Ishikawa (cell line): ENCODE measurements around the gene CFAP221.

Source experiments
- CEBPB ChIP-seq: IDR thresholded peaks from 2 replicates; pipeline ENCODE4 v1.6.1; 2012
- EGR1 ChIP-seq: IDR thresholded peaks from 2 replicates; pipeline ENCODE4 v1.6.1; 2012
- EP300 ChIP-seq: IDR thresholded peaks from 2 replicates; pipeline ENCODE4 v1.6.1; 2012; ENCODE audit warnings: borderline replicate concordance
- FOXM1 ChIP-seq: IDR thresholded peaks from 2 replicates; pipeline ENCODE4 v1.6.1; 2012; ENCODE audit warnings: low read depth, borderline replicate concordance
- NFIC ChIP-seq: IDR thresholded peaks from 2 replicates; pipeline ENCODE4 v1.6.1; 2012
- RAD21 ChIP-seq: IDR thresholded peaks from 2 replicates; pipeline ENCODE4 v1.6.1; 2012; ENCODE audit warnings: low read depth
- TAF1 ChIP-seq: IDR thresholded peaks from 2 replicates; pipeline ENCODE4 v1.6.1; 2012; ENCODE audit warnings: low read depth, mild to moderate bottlenecking
- TEAD4 ChIP-seq: IDR thresholded peaks from 2 replicates; pipeline ENCODE4 v1.6.1; 2012
- ZBTB7A ChIP-seq: IDR thresholded peaks from 2 replicates; pipeline ENCODE4 v1.6.1; 2012; ENCODE audit warnings: low read depth
- TF ChIP-seq, protein P1 (sequence below): IDR thresholded peaks from 2 replicates; pipeline ENCODE4 v1.6.1; 2012
- TF ChIP-seq, protein P2 (sequence below): IDR thresholded peaks from 2 replicates; pipeline ENCODE4 v1.6.1; 2012; ENCODE audit warnings: low read depth, mild to moderate bottlenecking
- TF ChIP-seq, protein P3 (sequence below): IDR thresholded peaks from 2 replicates; pipeline ENCODE4 v1.6.1; 2012

DNA sequence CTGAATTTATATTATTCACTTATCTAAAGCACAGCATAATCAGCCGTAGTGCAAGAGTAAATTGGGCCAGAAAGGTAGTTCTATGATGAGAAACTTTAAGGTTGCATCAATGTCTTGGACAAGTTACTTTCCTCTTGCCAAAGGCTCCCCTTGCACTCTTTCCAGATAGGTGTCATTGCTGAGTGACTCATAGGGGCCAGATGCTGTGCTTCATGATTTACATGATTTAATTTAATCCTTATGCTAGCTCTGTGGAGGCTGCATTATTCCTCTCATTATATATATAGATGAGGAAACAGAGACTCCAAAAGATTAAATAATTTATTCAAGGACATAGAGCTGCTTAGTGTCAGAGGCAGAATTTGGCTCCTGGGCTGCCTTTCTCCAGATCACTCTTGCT, 5.0 kb downstream of the CFAP221 start:
- no peak for TF ChIP-seq EP300
- no peak for TF ChIP-seq ZBTB7A
- no peak for TF ChIP-seq RAD21
- TF ChIP-seq CEBPB, result no peak
- TF ChIP-seq TEAD4, result no peak
- TF ChIP-seq, protein P1, sequence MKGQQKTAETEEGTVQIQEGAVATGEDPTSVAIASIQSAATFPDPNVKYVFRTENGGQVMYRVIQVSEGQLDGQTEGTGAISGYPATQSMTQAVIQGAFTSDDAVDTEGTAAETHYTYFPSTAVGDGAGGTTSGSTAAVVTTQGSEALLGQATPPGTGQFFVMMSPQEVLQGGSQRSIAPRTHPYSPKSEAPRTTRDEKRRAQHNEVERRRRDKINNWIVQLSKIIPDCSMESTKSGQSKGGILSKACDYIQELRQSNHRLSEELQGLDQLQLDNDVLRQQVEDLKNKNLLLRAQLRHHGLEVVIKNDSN, result no peak
- TF ChIP-seq, protein P2, sequence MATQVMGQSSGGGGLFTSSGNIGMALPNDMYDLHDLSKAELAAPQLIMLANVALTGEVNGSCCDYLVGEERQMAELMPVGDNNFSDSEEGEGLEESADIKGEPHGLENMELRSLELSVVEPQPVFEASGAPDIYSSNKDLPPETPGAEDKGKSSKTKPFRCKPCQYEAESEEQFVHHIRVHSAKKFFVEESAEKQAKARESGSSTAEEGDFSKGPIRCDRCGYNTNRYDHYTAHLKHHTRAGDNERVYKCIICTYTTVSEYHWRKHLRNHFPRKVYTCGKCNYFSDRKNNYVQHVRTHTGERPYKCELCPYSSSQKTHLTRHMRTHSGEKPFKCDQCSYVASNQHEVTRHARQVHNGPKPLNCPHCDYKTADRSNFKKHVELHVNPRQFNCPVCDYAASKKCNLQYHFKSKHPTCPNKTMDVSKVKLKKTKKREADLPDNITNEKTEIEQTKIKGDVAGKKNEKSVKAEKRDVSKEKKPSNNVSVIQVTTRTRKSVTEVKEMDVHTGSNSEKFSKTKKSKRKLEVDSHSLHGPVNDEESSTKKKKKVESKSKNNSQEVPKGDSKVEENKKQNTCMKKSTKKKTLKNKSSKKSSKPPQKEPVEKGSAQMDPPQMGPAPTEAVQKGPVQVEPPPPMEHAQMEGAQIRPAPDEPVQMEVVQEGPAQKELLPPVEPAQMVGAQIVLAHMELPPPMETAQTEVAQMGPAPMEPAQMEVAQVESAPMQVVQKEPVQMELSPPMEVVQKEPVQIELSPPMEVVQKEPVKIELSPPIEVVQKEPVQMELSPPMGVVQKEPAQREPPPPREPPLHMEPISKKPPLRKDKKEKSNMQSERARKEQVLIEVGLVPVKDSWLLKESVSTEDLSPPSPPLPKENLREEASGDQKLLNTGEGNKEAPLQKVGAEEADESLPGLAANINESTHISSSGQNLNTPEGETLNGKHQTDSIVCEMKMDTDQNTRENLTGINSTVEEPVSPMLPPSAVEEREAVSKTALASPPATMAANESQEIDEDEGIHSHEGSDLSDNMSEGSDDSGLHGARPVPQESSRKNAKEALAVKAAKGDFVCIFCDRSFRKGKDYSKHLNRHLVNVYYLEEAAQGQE, result no peak
- no peak for TF ChIP-seq TAF1
- no peak for TF ChIP-seq FOXM1
- TF ChIP-seq, protein P3, sequence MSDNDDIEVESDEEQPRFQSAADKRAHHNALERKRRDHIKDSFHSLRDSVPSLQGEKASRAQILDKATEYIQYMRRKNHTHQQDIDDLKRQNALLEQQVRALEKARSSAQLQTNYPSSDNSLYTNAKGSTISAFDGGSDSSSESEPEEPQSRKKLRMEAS, result no peak
- no peak for TF ChIP-seq NFIC
- no peak for TF ChIP-seq EGR1
